ENCODE data around the gene METAP1D. TPM values are rescaled to one million over a fixed set of nuclear protein-coding genes. Genes with fewer than 3 reads are reported as not detected.

METAP1D gene
- total and polyA plus RNA-seq, 2 donors from 2014 or later = 4.0 to 6.2 TPM

GRCh38 chr2:171960570-171960969 is 39.2 kb upstream of the METAP1D start:
- Histone ChIP-seq H3K36me3 (ENCODE audit: control insufficient read depth in 2 of 3, insufficient read depth in 3 of 3, low read length in 3 of 3) (peaks cover 0 to 1% (median under 1%) of the 10 kb centered on the region in 3 donors), H3K27me3 (ENCODE audit: control insufficient read depth, insufficient read depth, low read length) (no peaks in the 10 kb centered on the region), H3K9ac (ENCODE audit: low read length in 3 of 3) (no peak overlapping the region), H3K27ac (ENCODE audit: low read depth in 2 of 2, low read length in 2 of 2) (no peak overlapping the region), H3K4me3 (ENCODE audit: low read length in 3 of 3) (no peak overlapping the region), H3K9me3 (ENCODE audit: control insufficient read depth in 2 of 3, insufficient read depth in 1 of 3, low read length in 3 of 3) (no peaks in the 10 kb centered on the region), H3K4me1 (ENCODE audit: control insufficient read depth in 2 of 3, insufficient read depth in 2 of 3, low read depth in 1 of 3, low read length in 3 of 3) (no peaks in the 10 kb centered on the region)
- no peak for TF ChIP-seq CTCF (IDR thresholded peaks at IDR 0.05; ENCODE audit: borderline replicate concordance, extremely low read depth, insufficient read depth)
- FAIRE-seq (no peak), DNase-seq (no peak)
- intact Hi-C loops (cut with DNase I) = no loop called here

- Histone ChIP-seq H3K9ac (ENCODE audit: low read length in 3 of 3) (no peak overlapping the region), H3K27me3 (ENCODE audit: control insufficient read depth, insufficient read depth, low read length) (no peaks in the 10 kb centered on the region), H3K4me3 (ENCODE audit: low read length in 3 of 3) (no peak overlapping the region), H3K36me3 (ENCODE audit: control insufficient read depth in 2 of 3, insufficient read depth in 3 of 3, low read length in 3 of 3) (peaks cover 2 to 9% (median 7%) of the 10 kb centered on the region in 3 donors), H3K27ac (ENCODE audit: low read depth in 2 of 2, low read length in 2 of 2) (no peak overlapping the region), H3K4me1 (ENCODE audit: control insufficient read depth in 2 of 3, insufficient read depth in 2 of 3, low read depth in 1 of 3, low read length in 3 of 3) (no peaks in the 10 kb centered on the region), H3K9me3 (ENCODE audit: control insufficient read depth in 2 of 3, insufficient read depth in 1 of 3, low read length in 3 of 3) (no peaks in the 10 kb centered on the region)
- FAIRE-seq (no peak), DNase-seq (no peak)
- TF ChIP-seq CTCF (IDR thresholded peaks at IDR 0.05; ENCODE audit: borderline replicate concordance, extremely low read depth, insufficient read depth) = no peak
- intact Hi-C loops (cut with DNase I) = no loop called here
These were observed 36.6 kb upstream of the METAP1D start for GRCh38 chr2:171963198-171963597.

GRCh38 chr2:171964308-171964707 is 35.4 kb upstream of the METAP1D start:
- Histone ChIP-seq H3K4me3 (ENCODE audit: low read length in 3 of 3) (no peak overlapping the region), H3K9me3 (ENCODE audit: control insufficient read depth in 2 of 3, insufficient read depth in 1 of 3, low read length in 3 of 3) (no peaks in the 10 kb centered on the region), H3K4me1 (ENCODE audit: control insufficient read depth in 2 of 3, insufficient read depth in 2 of 3, low read depth in 1 of 3, low read length in 3 of 3) (no peaks in the 10 kb centered on the region), H3K36me3 (ENCODE audit: control insufficient read depth in 2 of 3, insufficient read depth in 3 of 3, low read length in 3 of 3) (peaks cover 2 to 9% (median 7%) of the 10 kb centered on the region in 3 donors), H3K27me3 (ENCODE audit: control insufficient read depth, insufficient read depth, low read length) (no peaks in the 10 kb centered on the region), H3K9ac (ENCODE audit: low read length in 3 of 3) (no peak overlapping the region), H3K27ac (ENCODE audit: low read depth in 2 of 2, low read length in 2 of 2) (no peak overlapping the region)
- no peak for FAIRE-seq
- TF ChIP-seq CTCF (IDR thresholded peaks at IDR 0.05; ENCODE audit: borderline replicate concordance, extremely low read depth, insufficient read depth) = no peak
- no peak for DNase-seq
- intact Hi-C loops (cut with DNase I) = no loop called here

GRCh38 chr2:171965238-171965637 is 34.5 kb upstream of the METAP1D start:
- H3K27me3 ChIP-seq (ENCODE audit: control insufficient read depth, insufficient read depth, low read length) = no peaks in the 10 kb centered on the region
- DNase-seq (no peak), FAIRE-seq (no peak)
- intact Hi-C loops (cut with DNase I) = no loop called here
- no peak overlapping the region for H3K4me3 ChIP-seq (ENCODE audit: low read length in 3 of 3)
- H3K4me1 ChIP-seq (ENCODE audit: control insufficient read depth in 2 of 3, insufficient read depth in 2 of 3, low read depth in 1 of 3, low read length in 3 of 3) = no peaks in the 10 kb centered on the region
- H3K27ac ChIP-seq (ENCODE audit: low read depth in 2 of 2, low read length in 2 of 2) = no peak overlapping the region
- H3K9ac ChIP-seq (ENCODE audit: low read length in 3 of 3) = no peak overlapping the region
- peaks cover 2 to 9% (median 7%) of the 10 kb centered on the region in 3 donors for H3K36me3 ChIP-seq (ENCODE audit: control insufficient read depth in 2 of 3, insufficient read depth in 3 of 3, low read length in 3 of 3)
- no peaks in the 10 kb centered on the region for H3K9me3 ChIP-seq (ENCODE audit: control insufficient read depth in 2 of 3, insufficient read depth in 1 of 3, low read length in 3 of 3)
- no peak for TF ChIP-seq CTCF (IDR thresholded peaks at IDR 0.05; ENCODE audit: borderline replicate concordance, extremely low read depth, insufficient read depth)
